Measurements from ENCODE around the gene UPK3A. TPM values are rescaled to one million over a fixed set of nuclear protein-coding genes. Genes with fewer than 3 reads are reported as not detected.

Gene UPK3A
- total RNA-seq, 2 donors from 2014 or later: not detected

- Mint-ChIP-seq H3K9me3 (no peaks in the 10 kb centered on the region), H3K27me3 (ENCODE audit: insufficient read depth) (no peaks in the 10 kb centered on the region), H3K27ac (no peak overlapping the region), H3K36me3 (ENCODE audit: low read depth) (no peaks in the 10 kb centered on the region), H3K4me1 (peaks cover 10% of the 10 kb centered on the region), H3K4me3 (no peak overlapping the region)
- no peak overlapping the region for H3K9ac ChIP-seq (ENCODE audit: extremely low read depth, low read length, poor library complexity, severe bottlenecking)
- WGBS, 2 experiments (ENCODE audit: insufficient coverage in 1 of 2, insufficient read length in 1 of 2): 90 to 95% methylated on average over 4 to 6 of the region's 6 CpGs
- no peak for TF ChIP-seq CTCF (conservative IDR thresholded peaks at IDR 0.05)
- H3K36me3 ChIP-seq (ENCODE audit: control insufficient read depth, insufficient read depth, low read length): no peaks in the 10 kb centered on the region
- H3K27ac ChIP-seq (ENCODE audit: low read depth, low read length): no peak overlapping the region
- H3K4me3 ChIP-seq (ENCODE audit: low read length): no peak overlapping the region
- DNase-seq: no peak
- H3K9me3 ChIP-seq (ENCODE audit: control insufficient read depth, low read length): no peaks in the 10 kb centered on the region
- no peaks in the 10 kb centered on the region for H3K27me3 ChIP-seq (ENCODE audit: control insufficient read depth, insufficient read depth, low read length, poor library complexity, severe bottlenecking)
- no peaks in the 10 kb centered on the region for H3K4me1 ChIP-seq (ENCODE audit: control insufficient read depth, insufficient read depth, low read length)
These were observed 20.2 kb downstream of the UPK3A start for GRCh38 chr22:45304971-45305370.

DNA sequence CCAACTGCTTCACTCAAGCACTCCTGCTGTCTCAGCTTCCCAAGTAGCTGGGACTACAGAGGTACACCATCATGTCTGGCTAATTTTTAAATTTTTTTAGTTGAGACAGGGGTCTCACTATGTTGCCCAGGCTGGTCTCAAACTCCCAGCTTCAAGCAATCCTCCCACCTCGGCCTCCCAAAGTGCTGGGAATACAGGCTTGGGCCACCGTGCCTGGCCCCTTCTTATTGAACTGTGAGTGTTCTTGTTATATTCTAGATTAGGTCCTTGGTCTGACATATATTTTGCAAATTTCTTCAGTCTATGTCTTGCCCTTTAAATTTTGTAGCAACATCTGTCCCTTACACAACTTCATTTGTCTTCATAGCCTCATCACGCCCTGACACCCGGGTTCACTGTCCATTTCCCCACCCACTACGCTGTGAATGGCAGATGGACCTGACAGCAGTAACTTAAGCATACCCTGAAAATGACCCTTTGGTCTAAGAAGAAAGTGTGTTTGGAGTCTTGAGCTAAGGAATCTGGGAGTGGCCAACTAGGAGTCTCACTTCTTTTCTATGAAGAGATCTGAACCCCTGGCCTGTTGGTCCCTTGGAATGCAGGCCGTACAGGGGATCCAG, 20.8 kb downstream of the UPK3A start:
- H3K4me1 Mint-ChIP-seq: peaks cover 11% of the 10 kb centered on the region
- no peak overlapping the region for H3K27ac Mint-ChIP-seq
- no peaks in the 10 kb centered on the region for H3K36me3 Mint-ChIP-seq (ENCODE audit: low read depth)
- H3K27ac ChIP-seq (ENCODE audit: low read depth, low read length): no peak overlapping the region
- H3K27me3 ChIP-seq (ENCODE audit: control insufficient read depth, insufficient read depth, low read length, poor library complexity, severe bottlenecking): no peaks in the 10 kb centered on the region
- no peak overlapping the region for H3K4me3 Mint-ChIP-seq
- no peaks in the 10 kb centered on the region for H3K27me3 Mint-ChIP-seq (ENCODE audit: insufficient read depth)
- no peaks in the 10 kb centered on the region for H3K9me3 Mint-ChIP-seq
- H3K9me3 ChIP-seq (ENCODE audit: control insufficient read depth, low read length): no peaks in the 10 kb centered on the region
- H3K4me1 ChIP-seq (ENCODE audit: control insufficient read depth, insufficient read depth, low read length): no peaks in the 10 kb centered on the region
- no peak overlapping the region for H3K9ac ChIP-seq (ENCODE audit: extremely low read depth, low read length, poor library complexity, severe bottlenecking)
- H3K36me3 ChIP-seq (ENCODE audit: control insufficient read depth, insufficient read depth, low read length): no peaks in the 10 kb centered on the region
- no peak for TF ChIP-seq CTCF (conservative IDR thresholded peaks at IDR 0.05)
- no peak for DNase-seq
- WGBS, 2 experiments (ENCODE audit: insufficient coverage in 1 of 2, insufficient read length in 1 of 2): 90% methylated on average over 6 of the region's 6 CpGs; no CpG with 5 or more reads in 1 of the 2 experiments
- no peak overlapping the region for H3K4me3 ChIP-seq (ENCODE audit: low read length)

- H3K36me3 ChIP-seq (ENCODE audit: control insufficient read depth, insufficient read depth, low read length): no peaks in the 10 kb centered on the region
- TF ChIP-seq CTCF (conservative IDR thresholded peaks at IDR 0.05): no peak
- Mint-ChIP-seq H3K36me3 (ENCODE audit: low read depth) (no peaks in the 10 kb centered on the region), H3K4me3 (no peak overlapping the region), H3K27me3 (ENCODE audit: insufficient read depth) (peaks cover 3% of the 10 kb centered on the region), H3K27ac (no peak overlapping the region), H3K4me1 (peaks cover 17% of the 10 kb centered on the region), H3K9me3 (no peaks in the 10 kb centered on the region)
- H3K9ac ChIP-seq (ENCODE audit: extremely low read depth, low read length, poor library complexity, severe bottlenecking): no peak overlapping the region
- no peaks in the 10 kb centered on the region for H3K4me1 ChIP-seq (ENCODE audit: control insufficient read depth, insufficient read depth, low read length)
- H3K27ac ChIP-seq (ENCODE audit: low read depth, low read length): no peak overlapping the region
- WGBS, 2 experiments (ENCODE audit: insufficient coverage in 1 of 2, insufficient read length in 1 of 2): 91 to 97% methylated on average over 6 to 9 of the region's 9 CpGs
- H3K9me3 ChIP-seq (ENCODE audit: control insufficient read depth, low read length): no peaks in the 10 kb centered on the region
- DNase-seq: no peak
- H3K4me3 ChIP-seq (ENCODE audit: low read length): no peak overlapping the region
- no peaks in the 10 kb centered on the region for H3K27me3 ChIP-seq (ENCODE audit: control insufficient read depth, insufficient read depth, low read length, poor library complexity, severe bottlenecking)
These were observed 21.4 kb downstream of the UPK3A start for GRCh38 chr22:45306139-45306538.

Data from endodermal cell (in vitro differentiated cells).